Thyroid gland (tissue), 4 donors: ENCODE measurements around the gene RAB4B. TPM values are rescaled to one million over a fixed set of nuclear protein-coding genes. Genes with fewer than 3 reads are reported as not detected.

Source experiments
- DNase-seq, 2 donors: peaks; one replicate each; pipeline ENCODE4 v3.0.0-alpha.2; 2019
- H3K27ac ChIP-seq, 3 donors: fragments of 200-600 bp; sonication (generic); 1 replicate in 2 of 3; 2 replicates in 1 of 3; pipeline ENCODE4 v1.5.1; 2016 to 2019; ENCODE audit warnings: mild to moderate bottlenecking in 1 of 3, moderate library complexity in 1 of 3
- H3K27me3 ChIP-seq: fragments of 200-600 bp; sonication (generic); one replicate; pipeline ENCODE4 v1.5.1; 2019
- H3K36me3 ChIP-seq, 2 donors: fragments of 200-600 bp; sonication (generic); one replicate each; pipeline ENCODE4 v1.5.1; 2016 to 2019
- H3K4me1 ChIP-seq, 2 donors: fragments of 200-600 bp; sonication (generic); one replicate each; pipeline ENCODE4 v1.5.1; 2017 to 2019
- H3K4me3 ChIP-seq, 3 donors: fragments of 200-600 bp; sonication (generic); replicated peaks in 1 of 3; 1 replicate in 2 of 3; 2 replicates in 1 of 3; pipeline ENCODE4 v1.5.1; 2016; ENCODE audit warnings: mild to moderate bottlenecking in 1 of 3
- H3K9me3 ChIP-seq: fragments of 200-600 bp; sonication (generic); one replicate; pipeline ENCODE4 v1.5.1; 2017
- POLR2A ChIP-seq, 2 donors: fragments of 450-650 bp; IDR thresholded peaks; one replicate each; pipeline ENCODE4 v1.6.1; 2017; ENCODE audit warnings: antibody characterized with exemption in 2 of 2, mild to moderate bottlenecking in 2 of 2, moderate library complexity in 1 of 2
- WGBS, 2 donors: methylation state at CpG; one replicate each; pipeline ENCODE4 v1.1.5; 2017; 5-methylcytosine and 5-hydroxymethylcytosine counted together
- intact Hi-C: fragments of 100-400 bp; cut with DNase I; formaldehyde crosslinking; loops from one replicate; pipeline ENCODE4 v1.15.1; 2023
- total RNA-seq, 4 donors: library from RNA; depleted of rRNA; stranded (reverse); fragments of >200 nt; gene quantifications; one replicate each; pipeline ENCODE4 v1.2.3, GENCODE V29; 2016
- TF ChIP-seq, protein P1 (sequence below), 6 experiments: fragments of 200-600 bp in 3 of 6; fragments of 450-650 bp in 3 of 6; sonication (generic) in 3 of 6; IDR thresholded peaks; one replicate each; pipeline ENCODE4 v1.5.1; 2016 to 2019; ENCODE audit warnings: antibody characterized with exemption in 6 of 6, mild to moderate bottlenecking in 2 of 6, inconsistent platforms in 1 of 6, moderate library complexity in 1 of 6

RAB4B gene
- total RNA-seq, 4 donors from 2014 or later = 21.5 to 56.6 (median 31.5) TPM

DNA sequence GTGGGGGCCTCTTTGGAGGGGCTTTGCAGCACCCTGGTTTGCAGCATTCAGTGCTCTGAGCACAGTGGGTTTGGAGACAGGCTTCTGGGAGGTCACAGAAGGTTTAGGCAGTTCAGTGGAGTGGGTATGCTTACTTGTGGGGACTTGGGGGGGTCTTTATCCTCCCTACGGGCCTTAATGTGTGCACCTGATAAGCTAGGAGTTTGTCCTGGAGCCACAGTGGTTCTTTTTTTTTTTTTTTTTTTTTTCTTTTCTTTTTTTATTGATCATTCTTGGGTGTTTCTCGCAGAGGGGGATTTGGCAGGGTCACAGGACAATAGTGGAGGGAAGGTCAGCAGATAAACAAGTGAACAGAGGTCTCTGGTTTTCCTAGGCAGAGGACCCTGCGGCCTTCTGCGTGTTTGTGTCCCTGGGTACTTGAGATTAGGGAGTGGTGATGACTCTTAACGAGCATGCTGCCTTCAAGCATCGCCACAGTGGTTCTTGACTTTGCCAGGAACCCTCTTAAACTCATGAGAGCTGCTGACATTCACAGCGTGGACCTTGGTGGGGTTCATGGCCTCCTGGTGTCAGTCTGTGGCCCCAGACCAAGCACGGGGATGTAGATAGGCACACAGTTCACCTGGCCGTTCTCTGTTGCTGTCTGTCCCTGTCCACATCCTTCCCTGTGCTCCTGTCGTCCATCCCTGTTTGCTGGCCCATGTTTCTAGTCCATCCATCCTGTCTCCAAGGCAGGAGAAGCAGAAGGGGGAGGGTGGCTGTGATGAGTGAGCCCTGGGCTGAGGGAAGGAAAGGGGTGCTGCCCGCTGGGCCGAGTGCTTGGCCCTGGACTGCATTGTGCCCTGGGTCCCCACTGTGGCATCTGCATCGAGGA is 23.6 kb downstream of the RAB4B start:
- Histone ChIP-seq H3K4me3 (peak overlapping the region in 1 of 3 donors; percentile 6), H3K36me3 (peaks cover 8 to 11% of the 10 kb centered on the region in 2 donors), H3K27ac (peak overlapping the region; percentile 76 to 94 (median 79)), H3K27me3 (no peaks in the 10 kb centered on the region), H3K4me1 (peaks cover 64 to 78% of the 10 kb centered on the region in 2 donors), H3K9me3 (no peaks in the 10 kb centered on the region)
- intact Hi-C loops = loop anchor here (5.0 kb wide), 1 partner anchor 49 kb away; the partner anchor contains the start of genes ACTMAP and SNRPA
- TF ChIP-seq POLR2A (IDR thresholded peaks at IDR 0.05) = no peak
- TF ChIP-seq, protein P1, sequence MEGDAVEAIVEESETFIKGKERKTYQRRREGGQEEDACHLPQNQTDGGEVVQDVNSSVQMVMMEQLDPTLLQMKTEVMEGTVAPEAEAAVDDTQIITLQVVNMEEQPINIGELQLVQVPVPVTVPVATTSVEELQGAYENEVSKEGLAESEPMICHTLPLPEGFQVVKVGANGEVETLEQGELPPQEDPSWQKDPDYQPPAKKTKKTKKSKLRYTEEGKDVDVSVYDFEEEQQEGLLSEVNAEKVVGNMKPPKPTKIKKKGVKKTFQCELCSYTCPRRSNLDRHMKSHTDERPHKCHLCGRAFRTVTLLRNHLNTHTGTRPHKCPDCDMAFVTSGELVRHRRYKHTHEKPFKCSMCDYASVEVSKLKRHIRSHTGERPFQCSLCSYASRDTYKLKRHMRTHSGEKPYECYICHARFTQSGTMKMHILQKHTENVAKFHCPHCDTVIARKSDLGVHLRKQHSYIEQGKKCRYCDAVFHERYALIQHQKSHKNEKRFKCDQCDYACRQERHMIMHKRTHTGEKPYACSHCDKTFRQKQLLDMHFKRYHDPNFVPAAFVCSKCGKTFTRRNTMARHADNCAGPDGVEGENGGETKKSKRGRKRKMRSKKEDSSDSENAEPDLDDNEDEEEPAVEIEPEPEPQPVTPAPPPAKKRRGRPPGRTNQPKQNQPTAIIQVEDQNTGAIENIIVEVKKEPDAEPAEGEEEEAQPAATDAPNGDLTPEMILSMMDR (IDR thresholded peaks at IDR 0.05) = no peak
- 26 to 34% methylated on average over 10 to 12 of the region's 13 CpGs for WGBS, 2 donors
- peak; percentile 58 to 66 for DNase-seq

DNA sequence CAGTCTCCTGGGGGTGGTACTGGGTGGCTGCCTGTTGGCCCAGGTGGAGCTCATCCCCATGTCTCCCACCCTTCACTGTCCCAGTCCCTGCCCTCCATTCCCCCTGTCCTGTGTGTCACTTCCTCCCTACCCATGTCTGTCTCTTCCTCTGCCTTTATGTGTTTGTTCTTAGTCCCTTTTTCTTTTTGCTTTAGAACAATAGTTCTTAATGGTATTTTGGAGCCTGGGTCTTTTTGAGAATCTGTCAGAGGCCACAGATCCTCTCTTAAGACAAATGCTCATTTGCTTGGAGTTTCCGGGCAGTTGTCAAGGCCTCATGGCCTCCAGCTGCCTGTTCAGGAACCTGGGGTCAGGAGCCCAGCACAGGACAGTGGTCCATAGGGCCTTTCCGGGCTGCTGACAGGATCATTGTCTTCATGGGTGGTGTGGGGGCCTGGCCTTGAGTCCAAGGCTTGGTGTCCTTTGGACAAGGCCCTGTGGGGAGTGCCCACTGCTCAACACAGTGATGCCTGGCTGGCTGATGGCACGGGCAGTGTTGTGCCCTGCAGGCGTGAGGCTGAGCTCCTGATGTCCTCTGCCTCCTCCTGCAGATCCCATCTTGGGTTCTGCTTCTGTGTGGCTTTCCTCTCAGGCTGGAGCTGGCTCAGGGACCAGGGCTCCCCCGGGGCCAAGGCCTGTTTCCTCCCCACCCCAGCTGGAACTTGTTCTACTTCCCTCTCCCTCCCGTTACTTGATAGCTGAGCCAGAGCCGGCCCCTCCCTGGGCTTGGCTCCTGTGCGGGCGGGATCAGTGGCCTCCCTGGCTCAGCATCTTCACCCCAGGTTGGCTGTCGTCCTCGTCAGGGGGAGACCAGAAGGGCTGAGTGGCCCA is 24.5 kb downstream of the RAB4B start:
- H3K9me3 ChIP-seq = no peaks in the 10 kb centered on the region
- intact Hi-C loops = loop anchor here (5.0 kb wide), 1 partner anchor 50 kb away; the partner anchor contains the start of genes ACTMAP and SNRPA
- no peaks in the 10 kb centered on the region for H3K27me3 ChIP-seq
- H3K4me1 ChIP-seq = peaks cover 64 to 84% of the 10 kb centered on the region in 2 donors
- peaks cover 11 to 14% of the 10 kb centered on the region in 2 donors for H3K36me3 ChIP-seq
- WGBS, 2 donors = 26 to 50% methylated on average over 9 to 10 of the region's 11 CpGs
- TF ChIP-seq, protein P1 (IDR thresholded peaks at IDR 0.05) = no peak
- H3K27ac ChIP-seq = peak overlapping the region; percentile 76 to 85 (median 79)
- DNase-seq = peak in 1 of 2 donors; percentile 42
- H3K4me3 ChIP-seq = peak overlapping the region in 1 of 3 donors; percentile 6

DNA sequence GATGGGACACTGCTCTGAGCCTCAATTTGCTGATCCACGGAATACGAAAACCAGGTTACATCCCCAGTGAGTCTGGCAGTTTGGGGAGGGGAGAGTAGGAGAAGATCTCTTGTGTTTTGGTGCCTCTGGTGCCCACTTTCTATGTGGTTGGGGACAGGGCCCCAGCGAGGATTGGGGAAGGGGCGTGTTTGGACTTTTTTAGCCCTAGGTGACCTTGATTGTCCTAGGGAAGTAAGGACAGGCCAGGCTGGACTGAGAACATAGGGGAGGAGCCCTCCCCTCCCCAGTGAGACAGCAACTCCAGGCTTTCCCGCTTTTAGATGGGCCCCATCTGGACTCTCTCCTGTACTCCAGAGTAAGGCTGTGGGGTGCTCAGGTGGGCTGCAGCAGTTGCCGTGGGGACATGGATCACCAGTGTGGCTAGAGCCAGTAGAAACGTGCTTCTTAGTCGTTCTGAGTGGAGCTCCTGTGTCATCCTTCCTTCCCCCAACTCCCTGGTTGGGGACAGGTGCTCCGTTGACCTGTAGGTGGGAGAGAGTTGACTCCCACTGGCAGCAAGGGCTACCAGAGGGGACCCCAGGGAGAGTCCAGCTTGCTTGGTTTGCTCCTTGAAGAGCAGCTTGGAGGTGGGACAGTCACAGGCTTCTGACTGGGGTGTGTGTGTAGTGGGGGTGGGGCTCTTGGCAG is 25.3 kb downstream of the RAB4B start:
- peaks cover 58 to 83% of the 10 kb centered on the region in 2 donors for H3K4me1 ChIP-seq
- peaks cover 18 to 21% of the 10 kb centered on the region in 2 donors for H3K36me3 ChIP-seq
- H3K27me3 ChIP-seq = no peaks in the 10 kb centered on the region
- DNase-seq = no peak
- 42 to 72% methylated on average over 8 to 9 of the region's 9 CpGs for WGBS, 2 donors
- H3K4me3 ChIP-seq = no peak overlapping the region
- intact Hi-C loops = loop anchor here (5.0 kb wide), 1 partner anchor 51 kb away; the partner anchor contains the start of genes ACTMAP and SNRPA
- TF ChIP-seq, protein P1 (IDR thresholded peaks at IDR 0.05) = no peak
- TF ChIP-seq POLR2A (IDR thresholded peaks at IDR 0.05) = no peak
- H3K27ac ChIP-seq = peak overlapping the region; percentile 76 to 85 (median 79)
- H3K9me3 ChIP-seq = no peaks in the 10 kb centered on the region

DNA sequence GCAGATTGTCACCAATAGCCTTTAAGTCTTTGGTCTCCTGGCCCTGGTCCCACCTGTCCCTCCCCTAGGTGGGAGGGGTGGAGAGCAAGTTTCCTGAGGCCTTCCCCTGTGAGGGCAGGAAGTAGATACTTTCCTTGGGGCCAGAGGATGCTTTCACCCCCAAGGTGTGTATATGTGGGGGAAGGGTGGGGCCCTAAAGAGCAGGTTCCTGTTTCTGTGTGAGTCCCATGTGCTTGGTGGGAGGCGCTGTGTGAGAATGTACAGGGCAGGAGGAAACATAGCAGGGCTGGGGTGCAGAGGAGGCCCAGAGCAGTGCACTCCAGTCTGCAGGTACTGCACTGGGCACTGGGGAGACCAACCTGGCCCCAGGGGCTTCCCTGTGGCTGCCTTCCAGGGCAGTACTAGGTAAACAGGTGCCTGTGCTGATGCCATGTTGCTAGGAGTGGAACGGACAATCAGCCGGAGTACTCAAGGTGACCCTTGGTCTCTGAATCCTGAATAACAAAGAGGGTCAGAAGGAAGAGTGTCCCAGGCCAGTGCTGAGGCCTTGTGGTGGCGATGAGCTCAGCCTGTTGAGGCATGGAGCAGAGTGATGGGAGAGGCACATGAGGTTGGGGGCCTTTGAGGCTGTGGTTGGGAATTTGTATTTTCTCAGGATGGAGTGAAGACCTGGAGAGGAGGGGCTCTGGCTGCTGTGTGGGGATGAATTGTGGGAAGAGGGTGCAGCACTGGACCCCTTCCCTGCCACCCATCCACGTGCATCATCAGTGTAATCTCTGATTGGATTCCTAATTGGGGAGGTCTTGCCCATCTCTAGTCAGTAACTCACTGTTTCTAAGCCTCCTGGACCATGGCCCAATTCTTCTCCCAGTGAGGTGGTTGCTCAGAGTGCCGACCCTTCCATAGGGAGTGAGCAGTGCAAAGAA is 26.1 kb downstream of the RAB4B start:
- WGBS, 2 donors = 71 to 80% methylated on average over 5 to 6 of the region's 6 CpGs
- peak; percentile 87 to 90 for DNase-seq
- TF ChIP-seq, protein P1 (IDR thresholded peaks at IDR 0.05) = no peak
- TF ChIP-seq POLR2A (IDR thresholded peaks at IDR 0.05) = no peak
- Histone ChIP-seq H3K27ac (peak overlapping the region; percentile 37 to 85 (median 79)), H3K4me1 (peaks cover 58 to 86% of the 10 kb centered on the region in 2 donors), H3K36me3 (peaks cover 21 to 26% of the 10 kb centered on the region in 2 donors), H3K4me3 (no peak overlapping the region), H3K27me3 (no peaks in the 10 kb centered on the region), H3K9me3 (no peaks in the 10 kb centered on the region)
- intact Hi-C loops = loop anchor here (5.0 kb wide), 1 partner anchor 52 kb away; the partner anchor contains the start of genes ACTMAP and SNRPA
